Astrocyte (in vitro differentiated cells and primary cell): ENCODE results near the gene COL6A3. TPM values are rescaled to one million over a fixed set of nuclear protein-coding genes. Genes with fewer than 3 reads are reported as not detected.
"Not testable (repeated sequence)": the region's sequence is repeated elsewhere in the genome, so short reads cannot be mapped to it uniquely, and the experiment has no call there.

ENCODE experiments used
- DNase-seq: peaks from one replicate; pipeline ENCODE4 v3.0.0-alpha.2; 2010; ENCODE audit warnings: low read depth
- FAIRE-seq: peaks from 2 replicates; lab custom pipeline; 2011; peaks lifted over from hg19 to GRCh38; lab: Jason Lieb, UNC
- H2AFZ ChIP-seq: 2 replicates; pipeline ENCODE4 v1.6.0; 2012; ENCODE audit warnings: low read depth, low read length, inconsistent platforms
- H3K27ac ChIP-seq: 2 replicates; pipeline ENCODE4 v1.5.1; 2011; ENCODE audit warnings: low read depth, low read length, inconsistent platforms
- H3K27me3 ChIP-seq: 2 replicates; pipeline ENCODE4 v1.6.0; 2011; ENCODE audit warnings: low read length, inconsistent platforms; ENCODE audit not compliant: insufficient read depth
- H3K36me3 ChIP-seq: 2 replicates; pipeline ENCODE4 v1.5.1; 2011; ENCODE audit warnings: low read length, inconsistent platforms; ENCODE audit not compliant: insufficient read depth
- H3K4me1 ChIP-seq: 2 replicates; pipeline ENCODE4 v1.5.1; 2011; ENCODE audit warnings: low read length, inconsistent platforms; ENCODE audit not compliant: insufficient read depth
- H3K4me2 ChIP-seq: 2 replicates; pipeline ENCODE4 v1.6.0; 2012; ENCODE audit warnings: low read length, inconsistent platforms
- H3K4me3 ChIP-seq: 2 replicates; pipeline ENCODE4 v1.5.1; 2011; ENCODE audit warnings: low read depth, mild to moderate bottlenecking, low read length, inconsistent platforms; ENCODE audit not compliant: insufficient read depth
- H3K79me2 ChIP-seq: 2 replicates; pipeline ENCODE4 v1.6.0; 2012; ENCODE audit warnings: mild to moderate bottlenecking, low read length, inconsistent platforms; ENCODE audit not compliant: insufficient read depth
- H3K9ac ChIP-seq: 2 replicates; pipeline ENCODE4 v1.6.0; 2012; ENCODE audit warnings: mild to moderate bottlenecking, low read length, inconsistent platforms
- H3K9me3 ChIP-seq: 2 replicates; pipeline ENCODE4 v1.5.1; 2012; ENCODE audit warnings: low read depth, mild to moderate bottlenecking, low read length, inconsistent platforms; ENCODE audit not compliant: insufficient read depth
- H4K20me1 ChIP-seq: 2 replicates; pipeline ENCODE4 v1.6.0; 2012; ENCODE audit warnings: low read length, inconsistent platforms; ENCODE audit not compliant: insufficient read depth
- H3K27ac Mint-ChIP-seq: one replicate; pipeline ENCODE4 v1.8.0; 2021; ENCODE audit warnings: mild to moderate bottlenecking, mixed read lengths; ENCODE audit not compliant: unreplicated experiment
- H3K27me3 Mint-ChIP-seq: one replicate; pipeline ENCODE4 v1.8.0; 2021; ENCODE audit warnings: low read depth, mixed read lengths; ENCODE audit not compliant: unreplicated experiment
- H3K36me3 Mint-ChIP-seq: one replicate; pipeline ENCODE4 v1.8.0; 2021; ENCODE audit warnings: low read depth, mixed read lengths; ENCODE audit not compliant: unreplicated experiment
- H3K4me1 Mint-ChIP-seq: one replicate; pipeline ENCODE4 v1.8.0; 2021; ENCODE audit warnings: low read depth, mixed read lengths; ENCODE audit not compliant: unreplicated experiment
- H3K4me3 Mint-ChIP-seq: one replicate; pipeline ENCODE4 v1.8.0; 2021; ENCODE audit warnings: mild to moderate bottlenecking, moderate library complexity, mixed read lengths; ENCODE audit not compliant: unreplicated experiment
- H3K9me3 Mint-ChIP-seq: one replicate; pipeline ENCODE4 v1.8.0; 2021; ENCODE audit warnings: mild to moderate bottlenecking, mixed read lengths; ENCODE audit not compliant: unreplicated experiment
- EZH2 ChIP-seq: IDR thresholded peaks from 2 replicates; pipeline ENCODE4 v1.6.1; 2012; ENCODE audit warnings: mild to moderate bottlenecking, low read length, inconsistent platforms; ENCODE audit not compliant: insufficient read depth
- total RNA-seq: library from RNA; stranded (reverse); gene quantifications from 2 replicates; pipeline ENCODE4 v1.2.1, GENCODE V29; 2021
- TF ChIP-seq, protein P1 (sequence below): IDR thresholded peaks from 2 replicates; pipeline ENCODE4 v1.5.1; 2011; ENCODE audit warnings: low read depth, mild to moderate bottlenecking, inconsistent platforms, low read length, moderate library complexity; ENCODE audit not compliant: insufficient read depth

The COL6A3 gene
- total RNA-seq, 1 donor from 2014 or later, result 200 TPM

DNA sequence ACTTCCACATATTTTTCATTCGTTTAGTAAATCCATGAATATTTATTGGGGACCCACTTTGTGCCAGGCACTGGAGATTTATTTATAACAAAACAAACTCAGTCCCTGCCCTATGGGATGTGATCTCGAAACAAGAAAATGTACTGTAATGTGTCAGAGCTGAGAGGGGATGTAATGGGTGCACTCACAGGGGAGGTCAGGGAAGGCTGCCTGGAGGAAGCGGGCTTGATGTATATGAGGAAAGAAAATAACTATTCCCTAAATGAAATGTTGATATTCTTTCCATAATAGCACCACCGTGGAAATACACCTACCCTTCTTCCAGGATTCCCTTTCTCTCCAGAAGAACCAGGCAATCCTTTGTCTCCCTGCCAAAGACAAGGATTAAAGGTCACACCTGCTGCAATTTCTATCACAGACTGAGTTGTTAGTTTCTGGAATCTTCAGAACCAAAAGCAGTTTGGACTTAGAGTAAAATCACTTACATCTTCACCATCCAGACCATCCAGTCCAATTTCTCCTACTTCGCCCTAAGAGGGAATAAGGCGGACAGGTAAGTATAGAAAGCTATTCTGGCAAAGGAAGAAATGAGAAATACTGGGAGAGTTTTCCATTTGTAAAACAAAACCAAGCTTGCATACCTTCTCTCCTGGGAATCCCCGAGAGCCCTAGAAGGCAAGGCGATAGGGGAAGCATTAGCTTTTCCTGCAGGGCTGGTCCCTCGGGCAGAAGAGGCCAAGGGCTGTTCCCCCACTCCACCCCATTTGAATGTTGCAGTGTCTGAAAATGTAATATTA, 55.0 kb downstream of the COL6A3 start:
- no peaks in the 10 kb centered on the region for H3K79me2 ChIP-seq
- no peak for DNase-seq
- peaks cover 17% of the 10 kb centered on the region for H3K4me1 ChIP-seq
- H3K4me1 Mint-ChIP-seq, result peaks cover 2% of the 10 kb centered on the region
- H4K20me1 ChIP-seq, result no peaks in the 10 kb centered on the region
- H3K9me3 ChIP-seq, result no peaks in the 10 kb centered on the region
- H3K9ac ChIP-seq, result no peak overlapping the region
- H3K27me3 Mint-ChIP-seq, result peaks cover 15% of the 10 kb centered on the region
- H3K36me3 Mint-ChIP-seq, result peaks cover 68% of the 10 kb centered on the region
- H3K27ac Mint-ChIP-seq, result no peak overlapping the region
- H3K9me3 Mint-ChIP-seq, result peaks cover 4% of the 10 kb centered on the region
- no peak for FAIRE-seq
- no peak for TF ChIP-seq EZH2
- TF ChIP-seq, protein P1, sequence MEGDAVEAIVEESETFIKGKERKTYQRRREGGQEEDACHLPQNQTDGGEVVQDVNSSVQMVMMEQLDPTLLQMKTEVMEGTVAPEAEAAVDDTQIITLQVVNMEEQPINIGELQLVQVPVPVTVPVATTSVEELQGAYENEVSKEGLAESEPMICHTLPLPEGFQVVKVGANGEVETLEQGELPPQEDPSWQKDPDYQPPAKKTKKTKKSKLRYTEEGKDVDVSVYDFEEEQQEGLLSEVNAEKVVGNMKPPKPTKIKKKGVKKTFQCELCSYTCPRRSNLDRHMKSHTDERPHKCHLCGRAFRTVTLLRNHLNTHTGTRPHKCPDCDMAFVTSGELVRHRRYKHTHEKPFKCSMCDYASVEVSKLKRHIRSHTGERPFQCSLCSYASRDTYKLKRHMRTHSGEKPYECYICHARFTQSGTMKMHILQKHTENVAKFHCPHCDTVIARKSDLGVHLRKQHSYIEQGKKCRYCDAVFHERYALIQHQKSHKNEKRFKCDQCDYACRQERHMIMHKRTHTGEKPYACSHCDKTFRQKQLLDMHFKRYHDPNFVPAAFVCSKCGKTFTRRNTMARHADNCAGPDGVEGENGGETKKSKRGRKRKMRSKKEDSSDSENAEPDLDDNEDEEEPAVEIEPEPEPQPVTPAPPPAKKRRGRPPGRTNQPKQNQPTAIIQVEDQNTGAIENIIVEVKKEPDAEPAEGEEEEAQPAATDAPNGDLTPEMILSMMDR, result no peak
- H3K4me2 ChIP-seq, result no peak overlapping the region
- peaks cover 52% of the 10 kb centered on the region for H3K36me3 ChIP-seq
- no peak overlapping the region for H3K27ac ChIP-seq
- no peak overlapping the region for H2AFZ ChIP-seq
- no peak overlapping the region for H3K4me3 Mint-ChIP-seq
- H3K4me3 ChIP-seq, result no peak overlapping the region
- H3K27me3 ChIP-seq, result no peaks in the 10 kb centered on the region

DNA sequence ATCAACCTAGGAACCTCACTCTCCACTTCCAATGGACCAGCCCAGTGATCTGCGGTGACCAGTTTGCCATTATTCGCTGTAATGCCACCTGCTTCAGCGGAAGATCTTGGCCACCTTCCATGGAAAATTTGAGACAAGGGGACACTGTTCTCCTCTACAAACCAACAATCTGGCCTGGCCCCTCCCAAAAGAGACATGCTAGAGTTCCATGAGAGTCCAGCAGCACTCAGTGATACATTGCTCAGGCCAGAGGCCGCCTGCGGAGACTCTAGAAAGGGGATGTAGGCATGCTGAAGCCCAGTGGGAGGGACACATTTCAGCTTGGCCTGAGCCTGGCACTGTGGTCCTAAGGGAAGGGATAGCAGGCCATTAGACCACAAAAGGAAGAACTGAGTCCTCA, 58.3 kb downstream of the COL6A3 start:
- Mint-ChIP-seq H3K9me3 (no peaks in the 10 kb centered on the region), H3K27me3 (peaks cover 18% of the 10 kb centered on the region), H3K4me3 (no peak overlapping the region), H3K36me3 (peaks cover 70% of the 10 kb centered on the region), H3K27ac (no peak overlapping the region), H3K4me1 (peaks cover 2% of the 10 kb centered on the region)
- H3K36me3 ChIP-seq, result peaks cover 31% of the 10 kb centered on the region
- no peak overlapping the region for H2AFZ ChIP-seq
- peak overlapping the region; percentile 5 for H3K9ac ChIP-seq
- DNase-seq (no peak), FAIRE-seq (no peak)
- H3K4me1 ChIP-seq, result peaks cover 17% of the 10 kb centered on the region
- TF ChIP-seq, protein P1, result no peak
- TF ChIP-seq EZH2, result no peak
- no peaks in the 10 kb centered on the region for H3K79me2 ChIP-seq
- H3K9me3 ChIP-seq, result no peaks in the 10 kb centered on the region
- no peaks in the 10 kb centered on the region for H3K27me3 ChIP-seq
- no peak overlapping the region for H3K4me3 ChIP-seq
- peak overlapping the region; percentile 37 for H3K4me2 ChIP-seq
- no peaks in the 10 kb centered on the region for H4K20me1 ChIP-seq
- H3K27ac ChIP-seq, result peak overlapping the region; percentile 67

- Histone ChIP-seq H3K4me3 (no peak overlapping the region), H3K36me3 (peaks cover 38% of the 10 kb centered on the region), H4K20me1 (no peaks in the 10 kb centered on the region), H3K9me3 (no peaks in the 10 kb centered on the region), H3K4me1 (peaks cover 17% of the 10 kb centered on the region), H3K9ac (peak overlapping the region; percentile 24), H3K27me3 (no peaks in the 10 kb centered on the region), H2AFZ (no peak overlapping the region), H3K79me2 (no peaks in the 10 kb centered on the region), H3K27ac (peak overlapping the region; percentile 67), H3K4me2 (peak overlapping the region; percentile 37)
- H3K27me3 Mint-ChIP-seq, result peaks cover 23% of the 10 kb centered on the region
- no peak overlapping the region for H3K4me3 Mint-ChIP-seq
- TF ChIP-seq, protein P1, result no peak
- TF ChIP-seq EZH2, result no peak
- peaks cover 2% of the 10 kb centered on the region for H3K4me1 Mint-ChIP-seq
- H3K36me3 Mint-ChIP-seq, result peaks cover 72% of the 10 kb centered on the region
- FAIRE-seq, result peak; percentile 70
- no peak overlapping the region for H3K27ac Mint-ChIP-seq
- DNase-seq, result peak; percentile 98
- H3K9me3 Mint-ChIP-seq, result no peaks in the 10 kb centered on the region
These were observed 59.1 kb downstream of the COL6A3 start for GRCh38 chr2:237354892-237355291.

GRCh38 chr2:237354172-237354571, 59.8 kb downstream of the COL6A3 start:
- not testable (repeated sequence) for H3K27me3 ChIP-seq, H3K4me3 Mint-ChIP-seq, H3K9me3 ChIP-seq, H4K20me1 ChIP-seq, H3K79me2 ChIP-seq, H3K27ac Mint-ChIP-seq, H3K9me3 Mint-ChIP-seq, H3K4me3 ChIP-seq, H3K4me1 Mint-ChIP-seq, H2AFZ ChIP-seq, FAIRE-seq
- peak; percentile 37 for DNase-seq
- peak overlapping the region; percentile 65 for H3K27ac ChIP-seq
- peaks cover 68% of the 10 kb centered on the region for H3K36me3 Mint-ChIP-seq
- H3K4me1 ChIP-seq, result peaks cover 17% of the 10 kb centered on the region
- peak overlapping the region; percentile 37 for H3K4me2 ChIP-seq
- H3K27me3 Mint-ChIP-seq, result peaks cover 23% of the 10 kb centered on the region
- peak overlapping the region; percentile 24 for H3K9ac ChIP-seq
- peaks cover 33% of the 10 kb centered on the region for H3K36me3 ChIP-seq
